Prostate gland (tissue), 2 donors: ENCODE measurements around the gene NMRAL1.

Source experiments
- CTCF ChIP-seq, 4 experiments: fragments of 200-600 bp in 2 of 4; fragments of 450-650 bp in 2 of 4; sonication (generic) in 2 of 4; IDR thresholded peaks; 1 replicate in 3 of 4; 2 replicates in 1 of 4; pipeline ENCODE4 v1.5.1; 2016 to 2019; ENCODE audit warnings: antibody characterized with exemption in 4 of 4, mild to moderate bottlenecking in 2 of 4, moderate library complexity in 2 of 4
- POLR2AphosphoS5 ChIP-seq: sonication (generic); formaldehyde crosslinking; IDR thresholded peaks from one replicate; pipeline ENCODE4 v1.6.1; 2017; ENCODE audit warnings: antibody characterized with exemption

- TF ChIP-seq CTCF (IDR thresholded peaks at IDR 0.05) (no peak), POLR2AphosphoS5 (no peak)
These were observed 46.5 kb upstream of the NMRAL1 start for GRCh38 chr16:4520913-4521312.
